Measurements from ENCODE around the gene WDR90.

WDR90 gene

GRCh38 chr16:661184-661821, 12.1 kb downstream of the WDR90 start:
- no peak for DNase-seq

- no peak for DNase-seq
Observed at GRCh38 chr16:662095-662494, 12.9 kb downstream of the WDR90 start.

GRCh38 chr16:662597-662996, 13.4 kb downstream of the WDR90 start:
- DNase-seq, result no peak

- DNase-seq, result no peak
Observed at GRCh38 chr16:666572-666971, 17.4 kb downstream of the WDR90 start.

- no peak for DNase-seq
Observed at GRCh38 chr16:667113-667779, 18.1 kb downstream of the WDR90 start.

GRCh38 chr16:667780-668518, 18.8 kb downstream of the WDR90 start, which contains the start of gene RHOT2:
Gene RHOT2 (plus strand): TSS chr16:668132. CDS start chr16:668200, 68 bp downstream.
- DNase-seq, result peak; percentile 20

GRCh38 chr16:668519-669171, 19.5 kb downstream of the WDR90 start:
- no peak for DNase-seq

GRCh38 chr16:669666-670065, 20.5 kb downstream of the WDR90 start:
- DNase-seq, result no peak

GRCh38 chr16:670485-671352, 21.6 kb downstream of the WDR90 start:
- DNase-seq, result no peak

- no peak for DNase-seq
Observed at GRCh38 chr16:671353-672131, 22.4 kb downstream of the WDR90 start.

GRCh38 chr16:672371-672770, 23.2 kb downstream of the WDR90 start:
- no peak for DNase-seq

GRCh38 chr16:672851-673250, 23.7 kb downstream of the WDR90 start:
- DNase-seq, result no peak

- DNase-seq, result no peak
Observed at GRCh38 chr16:673399-673991, 24.3 kb downstream of the WDR90 start.

- no peak for DNase-seq
Observed at GRCh38 chr16:674214-674881, 25.2 kb downstream of the WDR90 start.

- DNase-seq, result no peak
Observed at GRCh38 chr16:674968-675883, 26.1 kb downstream of the WDR90 start, which contains the start of gene RHBDL1. Gene RHBDL1 (plus strand): TSS chr16:675671. CDS start chr16:675791, 120 bp downstream.

- no peak for DNase-seq
Observed at GRCh38 chr16:675884-676564, 26.9 kb downstream of the WDR90 start.

- no peak for DNase-seq
Observed at GRCh38 chr16:676565-676902, 27.4 kb downstream of the WDR90 start.

- no peak for DNase-seq
Observed at GRCh38 chr16:676913-677312, 27.7 kb downstream of the WDR90 start.

All from SIG-M5 (cell line).